ENCODE results near the gene RAMP2.

RAMP2 gene

GRCh38 chr17:42796066-42796758, 35.2 kb downstream of the RAMP2 start:
- DNase-seq, result no peak

DNA sequence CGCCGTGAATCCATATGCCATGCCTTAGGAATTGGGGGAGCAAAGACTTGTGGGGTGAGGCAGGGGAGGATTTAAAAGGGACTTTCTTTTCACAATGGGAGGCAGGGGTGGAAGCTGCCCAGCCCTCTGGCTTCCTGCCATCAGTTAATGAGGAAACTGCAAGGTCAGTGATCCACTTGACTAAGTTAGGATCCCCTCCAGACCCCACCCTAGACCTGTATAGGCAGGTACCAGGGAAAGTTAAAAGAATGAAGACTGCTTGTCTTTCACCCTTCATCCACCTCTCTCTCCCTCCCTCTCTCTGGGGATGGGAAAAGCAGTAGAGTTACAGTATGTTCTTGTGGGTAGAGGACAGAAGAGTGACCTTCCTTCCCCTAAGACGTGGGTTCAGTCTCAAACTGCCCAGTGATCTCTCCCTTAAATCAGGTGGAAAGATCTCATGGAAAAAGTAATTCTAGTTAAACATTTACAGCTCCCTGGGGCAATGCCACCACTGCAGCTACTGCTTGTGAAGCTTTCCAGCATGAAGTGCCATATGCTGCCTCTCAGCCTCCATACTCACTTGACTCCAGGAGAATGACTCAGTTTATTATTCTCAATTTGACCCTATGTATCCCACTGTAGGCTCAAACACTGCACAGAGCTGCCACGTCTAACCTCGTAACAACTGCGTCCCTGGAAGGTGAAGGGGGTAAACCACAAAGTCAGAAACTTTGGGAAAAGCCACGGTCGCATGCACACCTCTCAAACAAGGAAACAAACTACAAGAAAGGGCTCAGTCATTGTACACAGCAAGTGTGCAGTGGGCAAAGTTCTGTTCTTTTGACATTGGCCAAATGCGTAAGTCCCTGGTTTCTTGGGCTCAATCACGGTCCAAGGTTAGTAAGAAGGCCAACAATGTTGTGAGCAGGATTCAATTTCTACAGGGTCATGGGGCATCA, 36.3 kb downstream of the RAMP2 start:
- no peak for DNase-seq

DNA sequence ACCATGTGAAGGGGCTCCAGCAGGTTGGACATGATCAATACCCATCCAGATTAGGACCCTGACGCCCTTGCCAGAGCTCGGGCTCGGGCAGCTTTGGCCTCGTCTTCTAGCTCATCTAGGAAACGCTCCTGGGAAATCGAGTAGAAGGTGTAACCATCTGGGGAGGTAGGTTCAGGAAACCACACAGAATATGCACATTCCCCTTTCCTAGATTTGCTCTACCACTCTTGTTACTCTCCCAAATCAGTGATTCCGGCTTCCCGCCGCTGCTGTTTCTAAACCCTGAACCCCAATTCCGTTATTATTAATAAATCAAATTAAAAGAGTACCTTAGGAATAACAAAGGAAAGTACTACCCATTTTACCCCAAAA, 37.0 kb downstream of the RAMP2 start:
- DNase-seq, result no peak

DNA sequence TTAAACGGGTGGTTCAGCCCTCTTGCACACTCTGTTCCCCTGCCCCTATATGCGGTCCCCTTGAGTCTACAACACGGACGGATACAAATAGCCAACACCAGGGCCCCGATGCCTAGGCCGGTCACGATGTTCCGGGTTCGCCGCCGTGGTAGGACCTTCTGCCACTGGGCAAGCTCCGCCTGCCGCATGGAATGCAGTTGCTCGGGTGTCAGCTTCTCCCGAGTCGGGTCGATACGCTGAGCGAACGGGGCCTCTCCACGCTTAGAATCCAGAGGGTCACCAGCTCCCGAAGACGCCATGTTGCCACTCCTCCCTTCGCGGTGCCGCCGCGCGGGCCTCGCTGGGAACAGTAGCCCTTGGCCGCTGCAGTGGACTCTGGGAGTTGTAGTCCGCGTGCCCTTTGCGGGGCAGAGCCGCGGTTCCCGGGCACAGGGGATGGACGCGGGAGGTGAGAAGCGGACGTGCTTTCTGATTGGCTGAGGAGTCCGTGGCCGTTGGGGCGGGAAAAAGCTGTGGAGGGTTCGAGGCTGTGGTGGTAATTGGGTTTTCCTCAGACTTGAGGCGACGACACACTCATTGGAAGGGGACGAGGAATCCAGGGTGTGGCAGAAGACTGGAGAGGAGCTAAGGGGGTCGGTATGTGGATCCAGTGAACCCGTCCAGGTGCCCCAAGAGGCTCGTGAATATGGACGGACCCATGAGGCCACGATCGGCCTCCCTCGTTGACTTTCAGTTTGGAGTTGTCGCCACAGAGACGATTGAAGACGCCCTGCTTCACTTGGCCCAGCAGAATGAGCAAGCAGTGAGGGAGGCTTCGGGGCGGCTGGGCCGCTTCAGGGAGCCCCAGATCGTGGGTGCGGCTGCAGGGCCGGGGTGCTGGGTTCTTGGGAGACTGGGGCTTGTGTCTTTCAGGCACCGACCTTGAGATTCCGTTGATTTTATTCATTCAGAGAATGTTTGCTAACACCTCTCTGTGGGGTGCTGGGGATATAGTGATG, 37.7 kb downstream of the RAMP2 start, which contains the start of the genes CNTD1 and COA3:
TSS of gene CNTD1 (plus strand) at position 479 of the 998 bp plus-strand sequence. CDS start at position 686, 207 bp downstream.
TSS of gene COA3 (minus strand) at position 322 of the 998 bp plus-strand sequence. CDS start at position 299, 23 bp downstream.
- peak; percentile 69 for DNase-seq

DNA sequence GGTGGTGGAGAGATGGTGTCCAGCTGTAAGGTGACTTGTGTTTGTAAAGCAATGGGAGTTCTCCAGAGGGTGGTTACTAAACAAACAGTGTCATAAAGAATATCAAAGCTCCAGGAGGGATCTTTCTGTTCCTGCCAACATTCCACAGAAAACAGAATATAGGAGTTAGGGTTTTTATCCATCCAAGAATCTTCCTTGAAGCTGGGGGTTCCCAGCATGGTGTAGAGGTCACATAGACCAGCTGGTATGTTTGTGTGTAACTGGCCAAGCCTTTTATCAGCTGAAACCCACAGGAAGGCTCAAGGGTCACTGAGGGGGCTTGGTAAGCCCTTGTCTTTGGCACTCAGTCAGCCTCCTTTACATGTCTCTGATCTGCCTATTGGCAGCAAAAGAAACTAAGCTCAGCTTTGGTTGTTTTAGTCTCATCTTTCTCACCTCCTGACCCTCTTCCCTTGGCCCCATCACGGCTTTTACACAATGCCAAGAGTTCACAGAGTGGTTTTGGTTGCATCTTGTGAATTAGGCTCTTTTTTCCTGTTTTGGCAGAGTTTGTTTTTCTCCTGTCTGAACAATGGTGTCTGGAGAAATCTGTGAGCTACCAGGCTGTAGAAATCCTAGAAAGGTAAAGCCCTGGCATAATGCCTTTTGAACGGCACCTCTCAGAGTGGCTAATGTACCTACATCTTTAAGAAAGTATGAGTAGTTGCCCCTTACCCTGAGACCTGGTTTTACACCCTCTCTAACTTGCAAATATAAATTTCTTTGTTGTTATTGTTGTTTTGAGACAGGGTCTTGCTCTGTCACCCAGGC, 42.3 kb downstream of the RAMP2 start:
- DNase-seq, result no peak

DNA sequence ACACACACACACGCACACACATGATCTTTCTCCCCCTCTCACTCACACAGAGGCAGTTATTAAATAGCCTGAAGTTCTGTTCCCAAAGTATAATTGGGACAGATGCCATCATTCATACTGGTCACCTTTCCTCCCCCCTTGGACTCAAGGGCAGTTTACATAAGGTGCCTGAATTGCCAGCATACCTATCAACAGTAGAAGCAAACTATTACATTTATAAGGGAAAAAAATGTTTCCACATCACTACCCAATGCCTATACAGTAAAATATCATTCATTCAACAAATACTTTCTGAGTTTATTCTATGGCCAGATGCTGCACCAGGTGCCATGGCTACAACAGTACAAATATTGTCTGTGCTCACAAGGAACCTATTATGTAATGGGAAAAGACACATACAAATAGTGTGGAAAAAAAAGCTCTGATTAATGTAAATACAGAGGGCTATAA, 43.9 kb downstream of the RAMP2 start:
- no peak for DNase-seq

GRCh38 chr17:42806249-42806648, 45.2 kb downstream of the RAMP2 start:
- DNase-seq, result no peak

- no peak for DNase-seq
Observed at GRCh38 chr17:42809250-42809649, 48.2 kb downstream of the RAMP2 start.

Data from KG1 (cell line).